Loucy (cell line): Measurements from ENCODE around the gene SEMA3A.

Source experiments
- CTCF ChIP-seq: fragments of 200-600 bp; sonication (generic); conservative IDR thresholded peaks from 2 replicates; pipeline ENCODE4 v1.5.1; 2014; ENCODE audit warnings: mild to moderate bottlenecking, antibody characterized with exemption, low read length
- EZH2phosphoT487 ChIP-seq: fragments of 200-600 bp; IDR thresholded peaks from 2 replicates; pipeline ENCODE4 v1.6.1; 2018; ENCODE audit warnings: antibody characterized with exemption, mild to moderate bottlenecking, moderate library complexity, borderline replicate concordance

DNA sequence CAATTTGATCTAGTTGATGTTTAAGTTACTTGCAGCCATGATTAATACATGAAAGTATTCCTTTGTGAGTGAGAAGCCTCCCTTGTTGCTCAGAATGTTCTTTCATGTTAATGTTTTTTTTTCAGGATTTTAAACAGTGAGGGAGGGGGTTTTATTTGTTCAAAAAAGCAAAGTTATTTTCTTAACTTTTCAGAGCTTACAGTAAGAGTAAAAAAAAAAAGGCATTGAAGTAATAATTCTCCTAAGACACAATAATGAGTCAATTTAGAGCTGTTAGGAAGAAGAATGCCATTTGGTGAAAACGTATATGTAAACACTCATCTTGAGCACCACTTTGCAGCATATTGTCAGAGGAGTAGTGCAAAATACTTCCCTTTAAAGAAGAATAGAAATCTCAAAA is 105.8 kb downstream of the SEMA3A start:
- no peak for TF ChIP-seq CTCF
- no peak for TF ChIP-seq EZH2phosphoT487
